Fibroblast of pulmonary artery (primary cell): ENCODE measurements around the gene CEP112.

Experiments
- DNase-seq: peaks from one replicate; pipeline ENCODE4 v3.0.0-alpha.2; 2010; ENCODE audit warnings: low read depth
- H3K4me3 ChIP-seq: replicated peaks from 2 replicates; pipeline ENCODE4 v1.5.1; 2011; ENCODE audit warnings: low read depth, mild to moderate bottlenecking, control low read depth, low read length, moderate library complexity
- TF ChIP-seq, protein P1 (sequence below): IDR thresholded peaks from 2 replicates; pipeline ENCODE4 v1.5.1; 2011; ENCODE audit warnings: mild to moderate bottlenecking, control low read depth, low read length, inconsistent platforms; ENCODE audit errors: missing control alignments

CEP112 gene

GRCh38 chr17:66230922-66231591 is 39.1 kb upstream of the CEP112 start:
- DNase-seq = peak; percentile 6
- TF ChIP-seq, protein P1, sequence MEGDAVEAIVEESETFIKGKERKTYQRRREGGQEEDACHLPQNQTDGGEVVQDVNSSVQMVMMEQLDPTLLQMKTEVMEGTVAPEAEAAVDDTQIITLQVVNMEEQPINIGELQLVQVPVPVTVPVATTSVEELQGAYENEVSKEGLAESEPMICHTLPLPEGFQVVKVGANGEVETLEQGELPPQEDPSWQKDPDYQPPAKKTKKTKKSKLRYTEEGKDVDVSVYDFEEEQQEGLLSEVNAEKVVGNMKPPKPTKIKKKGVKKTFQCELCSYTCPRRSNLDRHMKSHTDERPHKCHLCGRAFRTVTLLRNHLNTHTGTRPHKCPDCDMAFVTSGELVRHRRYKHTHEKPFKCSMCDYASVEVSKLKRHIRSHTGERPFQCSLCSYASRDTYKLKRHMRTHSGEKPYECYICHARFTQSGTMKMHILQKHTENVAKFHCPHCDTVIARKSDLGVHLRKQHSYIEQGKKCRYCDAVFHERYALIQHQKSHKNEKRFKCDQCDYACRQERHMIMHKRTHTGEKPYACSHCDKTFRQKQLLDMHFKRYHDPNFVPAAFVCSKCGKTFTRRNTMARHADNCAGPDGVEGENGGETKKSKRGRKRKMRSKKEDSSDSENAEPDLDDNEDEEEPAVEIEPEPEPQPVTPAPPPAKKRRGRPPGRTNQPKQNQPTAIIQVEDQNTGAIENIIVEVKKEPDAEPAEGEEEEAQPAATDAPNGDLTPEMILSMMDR = no peak

DNA sequence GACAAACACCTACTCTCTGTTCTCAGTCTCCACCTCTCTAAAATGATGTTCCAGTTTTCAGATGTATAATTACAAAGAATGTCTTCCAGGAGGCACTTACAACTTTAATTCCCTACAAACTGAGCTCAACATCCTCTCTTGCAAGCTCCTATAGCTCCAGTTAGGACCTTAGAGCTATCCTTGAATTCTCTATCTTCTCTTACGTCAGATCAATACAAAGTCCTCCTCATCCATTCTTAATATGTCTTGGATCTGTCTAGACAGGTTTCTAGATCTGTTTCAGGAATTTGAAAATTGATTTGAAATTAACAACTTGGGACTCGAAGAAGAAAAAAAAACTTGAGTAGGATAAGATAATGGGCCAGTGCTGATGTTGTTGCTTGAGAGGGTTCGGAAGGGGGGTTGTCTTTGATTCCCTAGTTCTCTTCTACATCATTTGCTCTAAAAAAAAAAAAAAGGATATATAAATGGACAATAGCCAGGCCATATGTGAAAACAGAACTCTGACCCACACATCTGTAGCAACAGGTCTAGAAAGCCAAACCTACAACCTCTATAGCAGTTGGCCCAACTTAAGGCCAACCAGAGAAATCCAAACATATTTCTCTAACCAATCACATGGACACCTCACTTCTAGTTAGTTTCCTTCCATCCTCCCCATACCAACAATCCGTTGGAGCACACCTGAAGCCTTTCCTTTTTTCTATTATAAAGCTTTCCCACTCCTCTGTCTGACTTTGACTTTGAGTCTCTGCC is 38.0 kb upstream of the CEP112 start:
- no peak for DNase-seq
- TF ChIP-seq, protein P1 = no peak
- H3K4me3 ChIP-seq = no peak overlapping the region

More at GRCh38 chr17:66230922-66231591, 39.1 kb upstream of the CEP112 start:
- no peak overlapping the region for H3K4me3 ChIP-seq

- TF ChIP-seq, protein P1 = no peak
- no peak within 1 kb of the TSS for H3K4me3 ChIP-seq
- no peak for DNase-seq
Observed at GRCh38 chr17:66228887-66229782, 37.2 kb upstream of the CEP112 start, which contains the start of gene APOH. APOH (minus strand) TSS chr17:66229415; CDS start chr17:66229379, 36 bp downstream.

GRCh38 chr17:66227212-66228045 is 35.5 kb upstream of the CEP112 start:
- no peak for DNase-seq
- TF ChIP-seq, protein P1 = no peak
- H3K4me3 ChIP-seq = no peak overlapping the region

GRCh38 chr17:66222798-66223350 is 30.9 kb upstream of the CEP112 start:
- no peak for DNase-seq
- no peak overlapping the region for H3K4me3 ChIP-seq
- TF ChIP-seq, protein P1 = no peak
